ENCODE results near the gene CHCHD4.

GRCh38 chr3:14123308-14124222 is 1.1 kb downstream of the CHCHD4 start:
- no peak for TF ChIP-seq MNT (IDR thresholded peaks at IDR 0.05)
- no peak for TF ChIP-seq ZNF18 (CRISPR knock-in tag; IDR thresholded peaks at IDR 0.05; ENCODE audit: insufficient replicate concordance)
- no peak for TF ChIP-seq DNMT1 (CRISPR knock-in tag; IDR thresholded peaks at IDR 0.05)
- no peak for TF ChIP-seq PBX3 (CRISPR knock-in tag; IDR thresholded peaks at IDR 0.05; ENCODE audit: borderline replicate concordance)
- no peak for TF ChIP-seq ETS1 (CRISPR knock-in tag; IDR thresholded peaks at IDR 0.05)
- TF ChIP-seq ZNF558 (CRISPR knock-in tag; IDR thresholded peaks at IDR 0.05; ENCODE audit: borderline replicate concordance) = no peak
- TF ChIP-seq ZKSCAN1 (IDR thresholded peaks at IDR 0.05; ENCODE audit: low read length) = no peak
- no peak for TF ChIP-seq ZNF563 (CRISPR knock-in tag; IDR thresholded peaks at IDR 0.05)
- TF ChIP-seq REPIN1 (CRISPR knock-in tag; IDR thresholded peaks at IDR 0.05; ENCODE audit: borderline replicate concordance, low read depth) = 0 out of 2 replicates have a peak, but pooled peaks have one; percentile 5
- no peak for TF ChIP-seq SMC3 (IDR thresholded peaks at IDR 0.05; ENCODE audit: low read length)
